Measurements from ENCODE around the gene RAB39B. TPM values are rescaled to one million over a fixed set of nuclear protein-coding genes. Genes with fewer than 3 reads are reported as not detected.
"Not testable (repeated sequence)": the region's sequence is repeated elsewhere in the genome, so short reads cannot be mapped to it uniquely, and the experiment has no call there.

Gene RAB39B
- total RNA-seq, 1 experiment from 2014 or later, result 8.0 TPM

DNA sequence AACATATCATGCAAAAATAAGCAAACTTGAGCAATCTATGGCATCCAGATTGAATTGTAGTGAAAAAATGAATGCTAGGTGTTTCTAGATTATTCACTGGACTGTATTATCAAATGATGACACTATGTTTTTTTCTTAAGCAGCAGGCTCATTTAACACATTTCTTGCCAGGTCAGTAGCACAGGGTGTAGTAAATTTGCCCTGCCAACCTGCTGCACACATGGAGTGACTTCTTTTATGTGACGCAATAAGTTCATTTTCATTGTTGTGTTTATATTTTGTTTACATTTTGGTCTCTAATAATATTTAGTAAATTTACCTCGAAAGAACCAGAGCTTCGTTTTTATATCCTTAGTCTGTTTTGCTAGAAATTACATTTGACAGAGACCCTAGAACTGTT lies 38.5 kb downstream of the RAB39B start:
- Mint-ChIP-seq H3K4me3 (no peak overlapping the region), H3K9me3 (peaks cover 11% of the 10 kb centered on the region), H3K4me1 (no peaks in the 10 kb centered on the region), H3K27ac (no peak overlapping the region), H3K36me3 (peaks cover 73% of the 10 kb centered on the region), H3K27me3 (ENCODE audit: low read depth) (no peaks in the 10 kb centered on the region; the same call in 1 of the 2 replicates)
- ChIA-PET POLR2A (no interaction called here), CTCF (interaction anchor here (1.8 kb wide), 1 partner anchor 9 kb away, joined by 6 read pairs; the partner anchor contains the start of gene VBP1)
- DNase-seq (ENCODE audit: low spot score), result no peak
- no peak for ATAC-seq
- TF ChIP-seq, protein P1, sequence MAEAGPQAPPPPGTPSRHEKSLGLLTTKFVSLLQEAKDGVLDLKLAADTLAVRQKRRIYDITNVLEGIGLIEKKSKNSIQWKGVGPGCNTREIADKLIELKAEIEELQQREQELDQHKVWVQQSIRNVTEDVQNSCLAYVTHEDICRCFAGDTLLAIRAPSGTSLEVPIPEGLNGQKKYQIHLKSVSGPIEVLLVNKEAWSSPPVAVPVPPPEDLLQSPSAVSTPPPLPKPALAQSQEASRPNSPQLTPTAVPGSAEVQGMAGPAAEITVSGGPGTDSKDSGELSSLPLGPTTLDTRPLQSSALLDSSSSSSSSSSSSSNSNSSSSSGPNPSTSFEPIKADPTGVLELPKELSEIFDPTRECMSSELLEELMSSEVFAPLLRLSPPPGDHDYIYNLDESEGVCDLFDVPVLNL (CRISPR knock-in tag; IDR thresholded peaks at IDR 0.05; ENCODE audit: borderline replicate concordance, low read depth), result no peak
- TF ChIP-seq, protein P2, sequence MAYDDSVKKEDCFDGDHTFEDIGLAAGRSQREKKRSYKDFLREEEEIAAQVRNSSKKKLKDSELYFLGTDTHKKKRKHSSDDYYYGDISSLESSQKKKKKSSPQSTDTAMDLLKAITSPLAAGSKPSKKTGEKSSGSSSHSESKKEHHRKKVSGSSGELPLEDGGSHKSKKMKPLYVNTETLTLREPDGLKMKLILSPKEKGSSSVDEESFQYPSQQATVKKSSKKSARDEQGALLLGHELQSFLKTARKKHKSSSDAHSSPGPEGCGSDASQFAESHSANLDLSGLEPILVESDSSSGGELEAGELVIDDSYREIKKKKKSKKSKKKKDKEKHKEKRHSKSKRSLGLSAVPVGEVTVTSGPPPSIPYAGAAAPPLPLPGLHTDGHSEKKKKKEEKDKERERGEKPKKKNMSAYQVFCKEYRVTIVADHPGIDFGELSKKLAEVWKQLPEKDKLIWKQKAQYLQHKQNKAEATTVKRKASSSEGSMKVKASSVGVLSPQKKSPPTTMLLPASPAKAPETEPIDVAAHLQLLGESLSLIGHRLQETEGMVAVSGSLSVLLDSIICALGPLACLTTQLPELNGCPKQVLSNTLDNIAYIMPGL (CRISPR knock-in tag; IDR thresholded peaks at IDR 0.05), result no peak
- TF ChIP-seq, protein P3, sequence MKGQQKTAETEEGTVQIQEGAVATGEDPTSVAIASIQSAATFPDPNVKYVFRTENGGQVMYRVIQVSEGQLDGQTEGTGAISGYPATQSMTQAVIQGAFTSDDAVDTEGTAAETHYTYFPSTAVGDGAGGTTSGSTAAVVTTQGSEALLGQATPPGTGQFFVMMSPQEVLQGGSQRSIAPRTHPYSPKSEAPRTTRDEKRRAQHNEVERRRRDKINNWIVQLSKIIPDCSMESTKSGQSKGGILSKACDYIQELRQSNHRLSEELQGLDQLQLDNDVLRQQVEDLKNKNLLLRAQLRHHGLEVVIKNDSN (CRISPR knock-in tag; IDR thresholded peaks at IDR 0.05), result no peak
- TF ChIP-seq RELA (CRISPR knock-in tag; IDR thresholded peaks at IDR 0.05; ENCODE audit: borderline replicate concordance) (no peak), NFATC4 (CRISPR knock-in tag; IDR thresholded peaks at IDR 0.05) (no peak)
- TF ChIP-seq, protein P4, sequence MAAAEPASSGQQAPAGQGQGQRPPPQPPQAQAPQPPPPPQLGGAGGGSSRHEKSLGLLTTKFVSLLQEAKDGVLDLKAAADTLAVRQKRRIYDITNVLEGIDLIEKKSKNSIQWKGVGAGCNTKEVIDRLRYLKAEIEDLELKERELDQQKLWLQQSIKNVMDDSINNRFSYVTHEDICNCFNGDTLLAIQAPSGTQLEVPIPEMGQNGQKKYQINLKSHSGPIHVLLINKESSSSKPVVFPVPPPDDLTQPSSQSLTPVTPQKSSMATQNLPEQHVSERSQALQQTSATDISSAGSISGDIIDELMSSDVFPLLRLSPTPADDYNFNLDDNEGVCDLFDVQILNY (CRISPR knock-in tag; IDR thresholded peaks at IDR 0.05), result no peak
- TF ChIP-seq, protein P5, sequence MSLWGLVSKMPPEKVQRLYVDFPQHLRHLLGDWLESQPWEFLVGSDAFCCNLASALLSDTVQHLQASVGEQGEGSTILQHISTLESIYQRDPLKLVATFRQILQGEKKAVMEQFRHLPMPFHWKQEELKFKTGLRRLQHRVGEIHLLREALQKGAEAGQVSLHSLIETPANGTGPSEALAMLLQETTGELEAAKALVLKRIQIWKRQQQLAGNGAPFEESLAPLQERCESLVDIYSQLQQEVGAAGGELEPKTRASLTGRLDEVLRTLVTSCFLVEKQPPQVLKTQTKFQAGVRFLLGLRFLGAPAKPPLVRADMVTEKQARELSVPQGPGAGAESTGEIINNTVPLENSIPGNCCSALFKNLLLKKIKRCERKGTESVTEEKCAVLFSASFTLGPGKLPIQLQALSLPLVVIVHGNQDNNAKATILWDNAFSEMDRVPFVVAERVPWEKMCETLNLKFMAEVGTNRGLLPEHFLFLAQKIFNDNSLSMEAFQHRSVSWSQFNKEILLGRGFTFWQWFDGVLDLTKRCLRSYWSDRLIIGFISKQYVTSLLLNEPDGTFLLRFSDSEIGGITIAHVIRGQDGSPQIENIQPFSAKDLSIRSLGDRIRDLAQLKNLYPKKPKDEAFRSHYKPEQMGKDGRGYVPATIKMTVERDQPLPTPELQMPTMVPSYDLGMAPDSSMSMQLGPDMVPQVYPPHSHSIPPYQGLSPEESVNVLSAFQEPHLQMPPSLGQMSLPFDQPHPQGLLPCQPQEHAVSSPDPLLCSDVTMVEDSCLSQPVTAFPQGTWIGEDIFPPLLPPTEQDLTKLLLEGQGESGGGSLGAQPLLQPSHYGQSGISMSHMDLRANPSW (CRISPR knock-in tag; conservative IDR thresholded peaks at IDR 0.05; ENCODE audit: low read depth), result no peak
- TF ChIP-seq, protein P6, sequence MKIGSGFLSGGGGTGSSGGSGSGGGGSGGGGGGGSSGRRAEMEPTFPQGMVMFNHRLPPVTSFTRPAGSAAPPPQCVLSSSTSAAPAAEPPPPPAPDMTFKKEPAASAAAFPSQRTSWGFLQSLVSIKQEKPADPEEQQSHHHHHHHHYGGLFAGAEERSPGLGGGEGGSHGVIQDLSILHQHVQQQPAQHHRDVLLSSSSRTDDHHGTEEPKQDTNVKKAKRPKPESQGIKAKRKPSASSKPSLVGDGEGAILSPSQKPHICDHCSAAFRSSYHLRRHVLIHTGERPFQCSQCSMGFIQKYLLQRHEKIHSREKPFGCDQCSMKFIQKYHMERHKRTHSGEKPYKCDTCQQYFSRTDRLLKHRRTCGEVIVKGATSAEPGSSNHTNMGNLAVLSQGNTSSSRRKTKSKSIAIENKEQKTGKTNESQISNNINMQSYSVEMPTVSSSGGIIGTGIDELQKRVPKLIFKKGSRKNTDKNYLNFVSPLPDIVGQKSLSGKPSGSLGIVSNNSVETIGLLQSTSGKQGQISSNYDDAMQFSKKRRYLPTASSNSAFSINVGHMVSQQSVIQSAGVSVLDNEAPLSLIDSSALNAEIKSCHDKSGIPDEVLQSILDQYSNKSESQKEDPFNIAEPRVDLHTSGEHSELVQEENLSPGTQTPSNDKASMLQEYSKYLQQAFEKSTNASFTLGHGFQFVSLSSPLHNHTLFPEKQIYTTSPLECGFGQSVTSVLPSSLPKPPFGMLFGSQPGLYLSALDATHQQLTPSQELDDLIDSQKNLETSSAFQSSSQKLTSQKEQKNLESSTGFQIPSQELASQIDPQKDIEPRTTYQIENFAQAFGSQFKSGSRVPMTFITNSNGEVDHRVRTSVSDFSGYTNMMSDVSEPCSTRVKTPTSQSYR (CRISPR knock-in tag; IDR thresholded peaks at IDR 0.05), result no peak
- TF ChIP-seq, protein P7, sequence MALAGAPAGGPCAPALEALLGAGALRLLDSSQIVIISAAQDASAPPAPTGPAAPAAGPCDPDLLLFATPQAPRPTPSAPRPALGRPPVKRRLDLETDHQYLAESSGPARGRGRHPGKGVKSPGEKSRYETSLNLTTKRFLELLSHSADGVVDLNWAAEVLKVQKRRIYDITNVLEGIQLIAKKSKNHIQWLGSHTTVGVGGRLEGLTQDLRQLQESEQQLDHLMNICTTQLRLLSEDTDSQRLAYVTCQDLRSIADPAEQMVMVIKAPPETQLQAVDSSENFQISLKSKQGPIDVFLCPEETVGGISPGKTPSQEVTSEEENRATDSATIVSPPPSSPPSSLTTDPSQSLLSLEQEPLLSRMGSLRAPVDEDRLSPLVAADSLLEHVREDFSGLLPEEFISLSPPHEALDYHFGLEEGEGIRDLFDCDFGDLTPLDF (CRISPR knock-in tag; IDR thresholded peaks at IDR 0.05), result no peak
- TF ChIP-seq, protein P8, sequence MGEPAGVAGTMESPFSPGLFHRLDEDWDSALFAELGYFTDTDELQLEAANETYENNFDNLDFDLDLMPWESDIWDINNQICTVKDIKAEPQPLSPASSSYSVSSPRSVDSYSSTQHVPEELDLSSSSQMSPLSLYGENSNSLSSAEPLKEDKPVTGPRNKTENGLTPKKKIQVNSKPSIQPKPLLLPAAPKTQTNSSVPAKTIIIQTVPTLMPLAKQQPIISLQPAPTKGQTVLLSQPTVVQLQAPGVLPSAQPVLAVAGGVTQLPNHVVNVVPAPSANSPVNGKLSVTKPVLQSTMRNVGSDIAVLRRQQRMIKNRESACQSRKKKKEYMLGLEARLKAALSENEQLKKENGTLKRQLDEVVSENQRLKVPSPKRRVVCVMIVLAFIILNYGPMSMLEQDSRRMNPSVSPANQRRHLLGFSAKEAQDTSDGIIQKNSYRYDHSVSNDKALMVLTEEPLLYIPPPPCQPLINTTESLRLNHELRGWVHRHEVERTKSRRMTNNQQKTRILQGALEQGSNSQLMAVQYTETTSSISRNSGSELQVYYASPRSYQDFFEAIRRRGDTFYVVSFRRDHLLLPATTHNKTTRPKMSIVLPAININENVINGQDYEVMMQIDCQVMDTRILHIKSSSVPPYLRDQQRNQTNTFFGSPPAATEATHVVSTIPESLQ (CRISPR knock-in tag; IDR thresholded peaks at IDR 0.05), result no peak
- TF ChIP-seq, protein P9, sequence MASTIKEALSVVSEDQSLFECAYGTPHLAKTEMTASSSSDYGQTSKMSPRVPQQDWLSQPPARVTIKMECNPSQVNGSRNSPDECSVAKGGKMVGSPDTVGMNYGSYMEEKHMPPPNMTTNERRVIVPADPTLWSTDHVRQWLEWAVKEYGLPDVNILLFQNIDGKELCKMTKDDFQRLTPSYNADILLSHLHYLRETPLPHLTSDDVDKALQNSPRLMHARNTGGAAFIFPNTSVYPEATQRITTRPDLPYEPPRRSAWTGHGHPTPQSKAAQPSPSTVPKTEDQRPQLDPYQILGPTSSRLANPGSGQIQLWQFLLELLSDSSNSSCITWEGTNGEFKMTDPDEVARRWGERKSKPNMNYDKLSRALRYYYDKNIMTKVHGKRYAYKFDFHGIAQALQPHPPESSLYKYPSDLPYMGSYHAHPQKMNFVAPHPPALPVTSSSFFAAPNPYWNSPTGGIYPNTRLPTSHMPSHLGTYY (CRISPR knock-in tag; IDR thresholded peaks at IDR 0.05), result no peak

DNA sequence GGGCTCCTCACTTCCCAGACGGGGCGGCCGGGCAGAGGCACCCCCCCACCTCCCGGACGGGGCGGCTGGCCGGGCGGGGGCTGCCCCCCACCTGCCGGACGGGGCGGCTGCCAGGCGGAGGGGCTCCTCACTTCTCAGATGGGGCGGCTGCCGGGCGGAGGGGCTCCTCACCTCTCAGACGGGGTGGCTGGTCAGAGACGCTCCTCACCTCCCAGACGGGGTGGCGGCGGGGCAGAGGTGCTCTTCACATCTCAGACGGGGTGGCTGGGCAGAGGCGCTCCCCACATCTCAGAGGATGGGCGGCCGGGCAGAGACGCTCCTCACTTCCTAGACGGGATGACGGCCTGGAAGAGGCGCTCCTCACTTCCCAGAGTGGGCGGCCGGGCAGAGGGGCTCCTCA lies 40.5 kb downstream of the RAB39B start:
- CTCF ChIA-PET; H3K4me1 Mint-ChIP-seq; H3K4me3 Mint-ChIP-seq; H3K27me3 Mint-ChIP-seq (ENCODE audit: low read depth); ATAC-seq; DNase-seq (ENCODE audit: low spot score); POLR2A ChIA-PET; H3K27ac Mint-ChIP-seq: not testable (repeated sequence)
- Mint-ChIP-seq H3K36me3 (peaks cover 63% of the 10 kb centered on the region), H3K9me3 (peaks cover 11% of the 10 kb centered on the region)

Measured in WTC11 (cell line).